Effector memory CD4-positive, alpha-beta T cell (primary cell): ENCODE data around the gene CXXC5.
"Not testable (repeated sequence)": the region's sequence is repeated elsewhere in the genome, so short reads cannot be mapped to it uniquely, and the experiment has no call there.

Source experiments
- DNase-seq, 3 donors: peaks; one replicate each; pipeline ENCODE4 v3.0.0-alpha.2; 2020
- H3K27ac ChIP-seq: 2 replicates; pipeline ENCODE4 v1.7.0; 2013; ENCODE audit warnings: mild to moderate bottlenecking, low read length, moderate library complexity; ENCODE audit not compliant: insufficient read depth, poor library complexity, severe bottlenecking
- H3K27me3 ChIP-seq: replicated peaks from 2 replicates; pipeline ENCODE4 v1.7.0; 2013; ENCODE audit warnings: mild to moderate bottlenecking, low read length; ENCODE audit not compliant: insufficient read depth, control insufficient read depth, poor library complexity, severe bottlenecking
- H3K36me3 ChIP-seq: 2 replicates; pipeline ENCODE4 v1.7.0; 2013; ENCODE audit warnings: mild to moderate bottlenecking, low read length, moderate library complexity; ENCODE audit not compliant: control insufficient read depth, insufficient read depth
- H3K4me1 ChIP-seq: 2 replicates; pipeline ENCODE4 v1.7.0; 2013; ENCODE audit warnings: low read length, mild to moderate bottlenecking; ENCODE audit not compliant: control insufficient read depth, insufficient read depth, poor library complexity, severe bottlenecking
- H3K4me3 ChIP-seq: 2 replicates; pipeline ENCODE4 v1.7.0; 2013; ENCODE audit warnings: low read length, low read depth, mild to moderate bottlenecking; ENCODE audit not compliant: insufficient read depth, poor library complexity, severe bottlenecking
- H3K9me3 ChIP-seq: 2 replicates; pipeline ENCODE4 v1.7.0; 2013; ENCODE audit warnings: mild to moderate bottlenecking, low read length, moderate library complexity; ENCODE audit not compliant: control insufficient read depth

Gene CXXC5

DNA sequence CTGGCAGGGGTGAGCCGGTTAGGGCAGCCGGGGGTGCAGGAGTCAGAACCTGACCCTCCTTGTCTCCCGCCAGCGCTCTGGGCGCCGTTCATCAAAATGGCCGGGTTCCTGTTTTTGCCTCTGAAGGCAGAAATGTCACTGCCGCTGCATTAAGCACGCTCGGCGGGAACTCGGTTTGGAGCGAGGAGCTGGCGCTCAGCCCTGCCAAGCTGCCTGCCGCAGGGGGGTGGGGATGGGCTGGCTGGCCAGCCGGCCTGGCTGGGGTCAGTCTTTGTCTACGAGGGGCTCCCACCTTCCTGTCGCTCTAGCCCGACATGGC, 63.7 kb downstream of the CXXC5 start:
- H3K27ac ChIP-seq, result no peak overlapping the region
- H3K27me3 ChIP-seq, result peaks cover 9% of the 10 kb centered on the region
- no peak for DNase-seq
- no peaks in the 10 kb centered on the region for H3K36me3 ChIP-seq
- H3K4me1 ChIP-seq, result peaks cover 23% of the 10 kb centered on the region
- no peaks in the 10 kb centered on the region for H3K9me3 ChIP-seq
- H3K4me3 ChIP-seq, result peak overlapping the region; percentile 59

GRCh38 chr5:139712412-139712811, 64.3 kb downstream of the CXXC5 start:
- H3K36me3 ChIP-seq, result no peaks in the 10 kb centered on the region
- H3K27ac ChIP-seq, result no peak overlapping the region
- peaks cover 9% of the 10 kb centered on the region for H3K27me3 ChIP-seq
- H3K9me3 ChIP-seq, result no peaks in the 10 kb centered on the region
- H3K4me3 ChIP-seq, result no peak overlapping the region
- H3K4me1 ChIP-seq, result peaks cover 23% of the 10 kb centered on the region
- no peak for DNase-seq

- H3K36me3 ChIP-seq, H3K4me3 ChIP-seq, DNase-seq, H3K27ac ChIP-seq, H3K9me3 ChIP-seq, H3K27me3 ChIP-seq: not testable (repeated sequence)
- peaks cover 23% of the 10 kb centered on the region for H3K4me1 ChIP-seq
Observed at GRCh38 chr5:139713898-139714297, 65.7 kb downstream of the CXXC5 start.

GRCh38 chr5:139717221-139717620, 69.1 kb downstream of the CXXC5 start:
- Histone ChIP-seq H3K4me3 (no peak overlapping the region), H3K36me3 (no peaks in the 10 kb centered on the region), H3K27ac (no peak overlapping the region), H3K4me1 (no peaks in the 10 kb centered on the region), H3K9me3 (no peaks in the 10 kb centered on the region), H3K27me3 (peaks cover 3% of the 10 kb centered on the region)
- no peak for DNase-seq

- H3K36me3 ChIP-seq, H3K9me3 ChIP-seq, H3K27me3 ChIP-seq, H3K4me3 ChIP-seq, H3K27ac ChIP-seq, DNase-seq, H3K4me1 ChIP-seq: not testable (repeated sequence)
Observed at GRCh38 chr5:139718403-139718802, 70.3 kb downstream of the CXXC5 start.

DNA sequence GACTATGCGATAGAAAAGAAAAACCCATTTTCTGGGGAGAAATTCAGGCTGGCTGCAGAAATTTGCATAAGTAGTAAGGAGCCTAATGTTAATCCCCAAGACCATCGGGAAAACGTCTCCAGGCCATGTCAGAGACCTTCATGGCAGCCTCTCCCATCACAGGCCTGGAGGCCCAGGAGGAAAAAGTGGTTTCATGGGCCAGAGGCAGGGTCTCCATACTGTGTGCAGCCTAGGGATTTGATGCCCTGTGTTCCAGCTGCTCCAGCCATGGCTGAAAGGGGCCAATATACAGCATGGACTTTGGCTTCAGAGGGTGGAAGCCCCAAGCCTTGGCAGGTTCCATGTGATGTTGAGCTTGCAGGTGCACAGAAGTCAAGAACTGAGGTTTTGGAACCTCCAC, 71.8 kb downstream of the CXXC5 start:
- H3K27me3 ChIP-seq, H3K4me3 ChIP-seq, DNase-seq, H3K36me3 ChIP-seq, H3K27ac ChIP-seq, H3K9me3 ChIP-seq, H3K4me1 ChIP-seq: not testable (repeated sequence)

DNA sequence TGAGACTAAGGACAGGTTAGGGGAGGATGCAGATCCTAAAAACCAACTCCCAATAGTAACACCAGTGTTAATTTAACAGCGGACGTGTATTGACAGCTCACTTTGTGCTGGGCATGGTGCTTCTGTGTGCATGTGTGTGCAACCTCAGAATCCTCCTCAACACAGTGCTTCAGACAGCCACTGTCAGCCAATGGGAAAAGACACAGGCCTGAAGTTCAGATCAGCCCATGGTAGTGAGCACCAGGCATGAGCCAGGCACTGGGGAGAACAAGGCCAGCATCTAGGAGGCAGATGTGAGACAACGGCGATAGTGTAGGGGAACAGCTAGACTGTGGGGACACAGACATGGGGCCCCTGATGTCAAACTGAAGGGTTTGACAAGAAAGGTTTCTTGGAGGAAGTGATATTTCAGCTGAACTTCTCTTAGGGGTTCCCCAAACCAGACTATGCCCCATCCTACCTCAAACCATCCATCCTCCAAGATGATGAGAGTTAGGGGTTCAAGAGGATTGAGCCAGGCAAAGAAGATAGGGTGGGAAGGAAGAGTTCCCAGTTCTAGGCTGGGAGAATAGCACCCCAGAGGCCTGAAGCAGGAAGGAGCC, 75.9 kb downstream of the CXXC5 start:
- Histone ChIP-seq H3K27me3 (no peaks in the 10 kb centered on the region), H3K4me1 (no peaks in the 10 kb centered on the region), H3K4me3 (no peak overlapping the region), H3K9me3 (no peaks in the 10 kb centered on the region), H3K27ac (no peak overlapping the region), H3K36me3 (no peaks in the 10 kb centered on the region)
- DNase-seq, result no peak

GRCh38 chr5:139725073-139725830, 77.1 kb downstream of the CXXC5 start:
- no peak overlapping the region for H3K4me3 ChIP-seq
- no peaks in the 10 kb centered on the region for H3K27me3 ChIP-seq
- no peak for DNase-seq
- no peaks in the 10 kb centered on the region for H3K9me3 ChIP-seq
- no peaks in the 10 kb centered on the region for H3K36me3 ChIP-seq
- no peaks in the 10 kb centered on the region for H3K4me1 ChIP-seq
- H3K27ac ChIP-seq, result no peak overlapping the region

DNA sequence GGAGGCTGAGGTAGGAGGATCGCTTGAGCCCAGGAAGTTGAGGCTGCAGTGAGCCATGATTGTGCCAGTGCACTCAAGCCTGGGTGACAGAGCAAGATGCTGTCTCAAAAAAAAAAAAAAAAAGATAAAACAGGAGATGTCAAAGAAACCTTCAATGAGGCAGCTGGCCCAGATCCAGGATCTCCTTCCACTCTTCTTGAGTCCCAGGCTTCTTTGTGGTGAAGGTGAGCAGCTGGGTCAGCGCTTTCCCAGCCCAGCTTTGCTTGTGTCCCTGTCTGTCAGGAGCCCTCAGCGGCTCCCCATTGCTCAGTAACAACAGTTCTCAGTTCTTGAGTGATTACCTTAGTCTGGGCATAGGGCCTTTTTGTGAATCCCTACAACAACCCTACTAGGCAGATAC, 78.1 kb downstream of the CXXC5 start:
- H3K27me3 ChIP-seq, result no peaks in the 10 kb centered on the region
- no peaks in the 10 kb centered on the region for H3K9me3 ChIP-seq
- H3K36me3 ChIP-seq, result no peaks in the 10 kb centered on the region
- no peak overlapping the region for H3K27ac ChIP-seq
- H3K4me3 ChIP-seq, result no peak overlapping the region
- H3K4me1 ChIP-seq, result no peaks in the 10 kb centered on the region
- DNase-seq, result no peak

DNA sequence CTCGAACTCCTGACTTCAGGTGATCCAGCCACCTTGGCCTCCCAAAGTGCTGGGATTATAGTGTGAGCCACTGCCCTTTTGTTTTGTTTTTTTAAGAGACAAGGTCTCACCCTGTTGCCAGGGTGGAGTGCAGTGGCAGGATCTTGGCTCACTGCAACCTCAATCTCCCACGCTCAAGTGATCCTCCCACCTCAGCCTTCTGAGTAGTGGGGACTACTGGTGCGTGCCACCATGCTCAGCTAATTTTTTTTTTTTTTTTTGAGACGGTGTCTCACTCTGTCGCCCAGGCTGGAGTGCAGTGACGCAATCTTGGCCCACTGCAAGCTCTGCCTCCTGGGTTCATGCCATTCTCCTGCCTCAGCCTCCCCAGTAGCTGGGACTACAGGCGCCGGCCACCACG, 79.5 kb downstream of the CXXC5 start:
- H3K4me1 ChIP-seq, H3K4me3 ChIP-seq, H3K9me3 ChIP-seq, H3K36me3 ChIP-seq, H3K27me3 ChIP-seq, H3K27ac ChIP-seq, DNase-seq: not testable (repeated sequence)
